MM.1S (cell line): ENCODE measurements around the gene SPEG.

Source experiments
- DNase-seq: peaks from one replicate; pipeline ENCODE4 v3.0.0-alpha.2; 2015
- H2AFZ ChIP-seq: fragments of 300-600 bp; sonication (generic); 2 replicates; pipeline ENCODE4 v1.6.0; 2016; ENCODE audit warnings: antibody characterized with exemption, low read length
- H3F3A ChIP-seq: fragments of 300-600 bp; sonication (generic); 2 replicates; pipeline ENCODE4 v1.6.1; 2016; ENCODE audit warnings: mild to moderate bottlenecking, antibody characterized with exemption, low read length, moderate library complexity, mixed read lengths; ENCODE audit not compliant: insufficient read depth
- H3K27ac ChIP-seq: fragments of 300-600 bp; sonication (generic); 2 replicates; pipeline ENCODE4 v1.5.1; 2016; ENCODE audit warnings: mild to moderate bottlenecking, low read length
- H3K27me3 ChIP-seq: fragments of 300-600 bp; sonication (generic); replicated peaks from 2 replicates; pipeline ENCODE4 v1.6.0; 2016; ENCODE audit warnings: low read length; ENCODE audit not compliant: insufficient read depth
- H3K36me3 ChIP-seq: fragments of 300-600 bp; sonication (generic); replicated peaks from 2 replicates; pipeline ENCODE4 v1.6.1; 2016; ENCODE audit warnings: mild to moderate bottlenecking, low read length, mixed read lengths; ENCODE audit not compliant: insufficient read depth
- H3K4me1 ChIP-seq: fragments of 300-600 bp; sonication (generic); 2 replicates; pipeline ENCODE4 v1.6.1; 2016; ENCODE audit warnings: low read length, mixed read lengths
- H3K4me2 ChIP-seq: fragments of 300-600 bp; sonication (generic); 2 replicates; pipeline ENCODE4 v1.6.0; 2016; ENCODE audit warnings: low read depth, low read length
- H3K4me3 ChIP-seq: fragments of 300-600 bp; sonication (generic); 2 replicates; pipeline ENCODE4 v1.5.1; 2016; ENCODE audit warnings: low read length, mixed read lengths
- H3K79me2 ChIP-seq: fragments of 300-600 bp; sonication (generic); 2 replicates; pipeline ENCODE4 v1.6.1; 2016; ENCODE audit warnings: mixed run types, low read length, mixed read lengths
- H3K9ac ChIP-seq: fragments of 300-600 bp; sonication (generic); 2 replicates; pipeline ENCODE4 v1.6.1; 2016; ENCODE audit warnings: low read length, mixed read lengths
- H3K9me2 ChIP-seq: fragments of 300-600 bp; sonication (generic); replicated peaks from 2 replicates; pipeline ENCODE4 v1.6.1; 2016; ENCODE audit warnings: mild to moderate bottlenecking, low read length, mixed read lengths; ENCODE audit not compliant: insufficient read depth
- H3K9me3 ChIP-seq: fragments of 300-600 bp; sonication (generic); replicated peaks from 2 replicates; pipeline ENCODE4 v1.6.1; 2016; ENCODE audit warnings: mild to moderate bottlenecking, low read length, mixed read lengths; ENCODE audit not compliant: insufficient read depth
- H4K20me1 ChIP-seq: fragments of 300-600 bp; sonication (generic); 2 replicates; pipeline ENCODE4 v1.6.1; 2016; ENCODE audit warnings: mild to moderate bottlenecking, low read length, moderate library complexity, mixed read lengths; ENCODE audit not compliant: insufficient read depth
- EZH2 ChIP-seq: fragments of 300-600 bp; sonication (generic); optimal IDR thresholded peaks from 2 replicates; pipeline ENCODE3; 2017; ENCODE audit warnings: low read depth, mild to moderate bottlenecking, antibody characterized with exemption, low read length, mixed read lengths
- EZH2phosphoT487 ChIP-seq: fragments of 300-600 bp; sonication (generic); IDR thresholded peaks from 2 replicates; pipeline ENCODE4 v1.6.1; 2018; ENCODE audit warnings: antibody characterized with exemption, low read length
- TF ChIP-seq, protein P1 (sequence below): fragments of 300-600 bp; sonication (generic); IDR thresholded peaks from 2 replicates; pipeline ENCODE4 v1.5.1; 2016; ENCODE audit warnings: antibody characterized with exemption, low read length, mixed read lengths

Gene SPEG

DNA sequence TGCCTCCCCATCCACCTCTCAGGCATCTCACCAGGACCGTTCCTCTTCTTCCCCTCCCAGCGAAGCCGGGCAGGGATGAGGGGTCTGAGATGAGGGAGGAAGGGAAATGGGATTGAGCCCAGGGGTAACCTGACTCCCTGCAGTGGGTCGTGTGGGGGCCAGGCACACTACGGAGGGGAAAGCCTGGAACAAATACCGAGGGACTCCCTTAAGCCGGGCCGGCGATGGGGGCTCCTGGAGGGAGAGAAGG lies 250 bp upstream of the SPEG start:
- no peak for DNase-seq
- no peak overlapping the region for H2AFZ ChIP-seq
- no peaks in the 10 kb centered on the region for H3K36me3 ChIP-seq
- H3K4me2 ChIP-seq = no peak overlapping the region
- H3K4me3 ChIP-seq = no peak overlapping the region
- H4K20me1 ChIP-seq = no peaks in the 10 kb centered on the region
- H3K9me2 ChIP-seq = no peaks in the 10 kb centered on the region
- H3K79me2 ChIP-seq = no peaks in the 10 kb centered on the region
- H3K27ac ChIP-seq = no peak overlapping the region
- H3K4me1 ChIP-seq = no peaks in the 10 kb centered on the region
- peaks cover 54% of the 10 kb centered on the region for H3K27me3 ChIP-seq
- no peaks in the 10 kb centered on the region for H3K9me3 ChIP-seq
- TF ChIP-seq EZH2phosphoT487 = no peak
- no peak for TF ChIP-seq EZH2
- TF ChIP-seq, protein P1, sequence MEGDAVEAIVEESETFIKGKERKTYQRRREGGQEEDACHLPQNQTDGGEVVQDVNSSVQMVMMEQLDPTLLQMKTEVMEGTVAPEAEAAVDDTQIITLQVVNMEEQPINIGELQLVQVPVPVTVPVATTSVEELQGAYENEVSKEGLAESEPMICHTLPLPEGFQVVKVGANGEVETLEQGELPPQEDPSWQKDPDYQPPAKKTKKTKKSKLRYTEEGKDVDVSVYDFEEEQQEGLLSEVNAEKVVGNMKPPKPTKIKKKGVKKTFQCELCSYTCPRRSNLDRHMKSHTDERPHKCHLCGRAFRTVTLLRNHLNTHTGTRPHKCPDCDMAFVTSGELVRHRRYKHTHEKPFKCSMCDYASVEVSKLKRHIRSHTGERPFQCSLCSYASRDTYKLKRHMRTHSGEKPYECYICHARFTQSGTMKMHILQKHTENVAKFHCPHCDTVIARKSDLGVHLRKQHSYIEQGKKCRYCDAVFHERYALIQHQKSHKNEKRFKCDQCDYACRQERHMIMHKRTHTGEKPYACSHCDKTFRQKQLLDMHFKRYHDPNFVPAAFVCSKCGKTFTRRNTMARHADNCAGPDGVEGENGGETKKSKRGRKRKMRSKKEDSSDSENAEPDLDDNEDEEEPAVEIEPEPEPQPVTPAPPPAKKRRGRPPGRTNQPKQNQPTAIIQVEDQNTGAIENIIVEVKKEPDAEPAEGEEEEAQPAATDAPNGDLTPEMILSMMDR = no peak
- H3K9ac ChIP-seq = no peak overlapping the region
- H3F3A ChIP-seq = no peaks in the 10 kb centered on the region

DNA sequence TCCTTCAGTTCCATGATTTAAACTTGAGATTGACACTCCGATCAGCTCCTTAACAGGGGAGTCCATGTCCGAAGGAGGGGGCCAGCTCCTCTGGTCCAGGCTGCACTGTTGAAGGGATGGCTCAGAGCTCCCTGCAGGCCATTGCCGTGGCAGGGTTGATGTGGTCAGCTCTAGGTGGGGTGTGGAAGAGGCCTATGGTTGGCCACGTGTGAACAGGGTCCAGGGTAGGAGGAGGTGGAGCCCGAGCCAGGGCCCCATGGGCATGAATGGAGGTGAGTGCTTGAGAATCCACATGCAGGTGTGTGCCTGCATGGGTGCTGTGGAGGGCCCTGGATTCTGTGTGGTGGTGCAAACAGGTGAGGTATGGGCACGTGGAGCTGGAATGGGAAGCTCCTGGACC lies 1.1 kb downstream of the SPEG start:
- H3K27me3 ChIP-seq = peaks cover 60% of the 10 kb centered on the region

DNA sequence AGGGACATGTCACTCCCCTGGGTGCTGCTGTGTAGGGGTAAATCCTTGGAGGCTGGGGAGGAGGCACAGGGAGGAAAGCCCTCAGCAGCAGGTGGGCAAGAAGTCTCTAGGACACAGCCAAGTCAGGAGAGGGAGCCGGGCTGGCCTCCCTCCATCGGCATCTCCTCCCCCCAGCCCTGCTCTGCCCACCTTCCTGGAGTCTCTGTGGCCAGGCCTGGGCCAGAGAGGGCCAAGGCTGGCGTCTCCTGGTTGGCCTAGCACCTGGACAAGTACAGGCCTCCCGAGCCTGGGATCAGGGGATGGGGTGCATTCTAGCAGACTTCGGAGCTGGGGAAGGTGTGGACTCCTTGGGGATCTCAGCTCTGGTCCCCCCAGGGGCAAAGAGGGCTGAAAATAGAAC lies 1.8 kb downstream of the SPEG start:
- no peaks in the 10 kb centered on the region for H3K79me2 ChIP-seq

More for the DNA sequence above, 1.1 kb downstream of the SPEG start:
- H3K4me1 ChIP-seq = no peaks in the 10 kb centered on the region
- H3K4me3 ChIP-seq = no peak overlapping the region
- no peak overlapping the region for H3K9ac ChIP-seq
- no peaks in the 10 kb centered on the region for H3K36me3 ChIP-seq
- H4K20me1 ChIP-seq = no peaks in the 10 kb centered on the region
- H3K27ac ChIP-seq = no peak overlapping the region
- H3K9me3 ChIP-seq = no peaks in the 10 kb centered on the region
- H3K79me2 ChIP-seq = no peaks in the 10 kb centered on the region
- TF ChIP-seq EZH2phosphoT487 = no peak
- TF ChIP-seq, protein P1 = no peak
- TF ChIP-seq EZH2 = no peak
- H2AFZ ChIP-seq = no peak overlapping the region
- H3F3A ChIP-seq = no peaks in the 10 kb centered on the region
- DNase-seq = no peak
- H3K9me2 ChIP-seq = no peaks in the 10 kb centered on the region
- no peak overlapping the region for H3K4me2 ChIP-seq

More for the DNA sequence above, 1.8 kb downstream of the SPEG start:
- no peaks in the 10 kb centered on the region for H3K4me1 ChIP-seq
- H3K4me2 ChIP-seq = no peak overlapping the region
- H3F3A ChIP-seq = no peaks in the 10 kb centered on the region
- no peak overlapping the region for H3K9ac ChIP-seq
- H3K36me3 ChIP-seq = no peaks in the 10 kb centered on the region
- no peak for DNase-seq
- TF ChIP-seq EZH2 (no peak), EZH2phosphoT487 (no peak)
- TF ChIP-seq, protein P1 = no peak
- H3K27me3 ChIP-seq = peaks cover 68% of the 10 kb centered on the region
- H3K27ac ChIP-seq = no peak overlapping the region
- no peak overlapping the region for H2AFZ ChIP-seq
- H3K9me2 ChIP-seq = no peaks in the 10 kb centered on the region
- H3K4me3 ChIP-seq = no peak overlapping the region
- no peaks in the 10 kb centered on the region for H3K9me3 ChIP-seq
- no peaks in the 10 kb centered on the region for H4K20me1 ChIP-seq
